Lung (tissue), 12 donors: Measurements from ENCODE around the gene ETF1. TPM values are rescaled to one million over a fixed set of nuclear protein-coding genes. Genes with fewer than 3 reads are reported as not detected.

Source experiments
- ATAC-seq: fragments of 200-7000 bp; cut with Tn5 transposase; one replicate; pipeline ENCODE4 v1.9.1; 2020; ENCODE audit warnings: moderate number of reproducible peaks; ENCODE audit not compliant: insufficient read depth, low FRiP score
- DNase-seq, 3 donors: peaks; one replicate each; pipeline ENCODE4 v3.0.0-alpha.2; 2013 to 2017
- H3K27ac ChIP-seq, 2 donors: one replicate each; pipeline ENCODE4 v1.5.1; 2013; ENCODE audit warnings: mild to moderate bottlenecking in 2 of 2, moderate library complexity in 2 of 2, control low read depth in 1 of 2, inconsistent platforms in 1 of 2, low read depth in 1 of 2, low read length in 1 of 2
- H3K27me3 ChIP-seq, 3 donors: one replicate each; pipeline ENCODE4 v1.5.1; 2013; ENCODE audit warnings: low read length in 2 of 3; ENCODE audit not compliant: control insufficient read depth in 3 of 3, insufficient read depth in 3 of 3
- H3K36me3 ChIP-seq, 4 donors: one replicate each; pipeline ENCODE4 v1.5.1; 2013; ENCODE audit warnings: low read length in 4 of 4, mild to moderate bottlenecking in 1 of 4, moderate library complexity in 1 of 4; ENCODE audit not compliant: control insufficient read depth in 4 of 4, insufficient read depth in 4 of 4
- H3K4me1 ChIP-seq, 5 donors: one replicate each; pipeline ENCODE4 v1.5.1; 2013; ENCODE audit warnings: low read length in 5 of 5, mild to moderate bottlenecking in 2 of 5, moderate library complexity in 1 of 5; ENCODE audit not compliant: control insufficient read depth in 5 of 5, insufficient read depth in 5 of 5
- H3K4me3 ChIP-seq: one replicate; pipeline ENCODE4 v1.5.1; 2013; ENCODE audit warnings: mild to moderate bottlenecking, control low read depth, moderate library complexity
- H3K9ac ChIP-seq, 2 donors: one replicate each; pipeline ENCODE4 v1.5.1; 2013; ENCODE audit warnings: low read length in 2 of 2, control low read depth in 1 of 2; ENCODE audit not compliant: insufficient read depth in 1 of 2
- H3K9me3 ChIP-seq, 4 donors: one replicate each; pipeline ENCODE4 v1.5.1; 2013; ENCODE audit warnings: low read length in 3 of 4, mild to moderate bottlenecking in 1 of 4, moderate library complexity in 1 of 4; ENCODE audit not compliant: control insufficient read depth in 4 of 4, insufficient read depth in 3 of 4
- CTCF ChIP-seq: IDR thresholded peaks from 2 replicates; pipeline ENCODE4 v1.5.1; 2012; ENCODE audit warnings: mild to moderate bottlenecking; ENCODE audit errors: control extremely low read depth, extremely low read depth
- WGBS, 2 donors: extraction: QIAGEN DNeasy Blood & Tissue Kit; methylation state at CpG; one replicate each; pipeline ENCODE4 v1.1.7; 2013; 5-methylcytosine and 5-hydroxymethylcytosine counted together
- polyA plus RNA-seq, 2 donors: library from polyadenylated mRNA; stranded (reverse); fragments of 200-250 nt; gene quantifications; one replicate each; pipeline ENCODE4 v1.2.1, GENCODE V29; 2013
- total RNA-seq, 2 donors: library from RNA; depleted of rRNA in 1 of 2; stranded (reverse); fragments of >200 nt in 1 of 2; gene quantifications; one replicate each; pipeline ENCODE4 v1.2.1, GENCODE V29; 2014 to 2021
- donor health status: control.
- donor health status: control.
- donor health status: Bipolar disorder and iron deficiency.
- donor health status: healthy.
- donor health status: DM: yes; HTN: yes; CAD: no.

Gene ETF1
- total and polyA plus RNA-seq, 4 donors, result 36.9 to 99.2 (median 62.8) TPM

DNA sequence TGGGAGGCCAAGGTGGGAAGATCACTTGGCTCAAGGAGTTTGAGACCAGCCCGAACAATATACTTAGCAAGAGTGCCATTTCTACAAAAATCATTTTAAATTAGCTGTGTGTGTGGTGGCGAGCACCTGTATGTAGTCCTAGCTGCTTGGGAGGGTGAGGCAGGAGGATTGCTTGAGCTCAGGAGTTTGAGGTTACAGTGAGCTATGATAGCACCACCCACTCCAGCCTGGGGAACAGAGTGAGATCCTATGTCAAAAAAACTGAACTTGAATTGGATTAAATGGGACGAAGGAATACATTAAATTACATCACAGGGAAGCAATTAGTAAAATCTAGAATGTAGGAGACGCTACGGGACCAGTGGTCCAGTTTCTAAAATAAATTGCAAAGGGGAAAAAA lies 6.4 kb upstream of the ETF1 start:
- no peak overlapping the region for H3K4me3 ChIP-seq
- WGBS, 2 donors, result 95 to 96% methylated on average over 5 of the region's 5 CpGs
- no peak for DNase-seq
- no peak overlapping the region for H3K9ac ChIP-seq
- H3K36me3 ChIP-seq, result peaks cover 0 to 7% (median 2%) of the 10 kb centered on the region in 4 donors
- H3K27me3 ChIP-seq, result no peaks in the 10 kb centered on the region
- no peak for ATAC-seq
- no peaks in the 10 kb centered on the region for H3K9me3 ChIP-seq
- H3K4me1 ChIP-seq, result peaks cover 8 to 10% (median 8%) of the 10 kb centered on the region in 5 donors
- no peak for TF ChIP-seq CTCF
- no peak overlapping the region for H3K27ac ChIP-seq

DNA sequence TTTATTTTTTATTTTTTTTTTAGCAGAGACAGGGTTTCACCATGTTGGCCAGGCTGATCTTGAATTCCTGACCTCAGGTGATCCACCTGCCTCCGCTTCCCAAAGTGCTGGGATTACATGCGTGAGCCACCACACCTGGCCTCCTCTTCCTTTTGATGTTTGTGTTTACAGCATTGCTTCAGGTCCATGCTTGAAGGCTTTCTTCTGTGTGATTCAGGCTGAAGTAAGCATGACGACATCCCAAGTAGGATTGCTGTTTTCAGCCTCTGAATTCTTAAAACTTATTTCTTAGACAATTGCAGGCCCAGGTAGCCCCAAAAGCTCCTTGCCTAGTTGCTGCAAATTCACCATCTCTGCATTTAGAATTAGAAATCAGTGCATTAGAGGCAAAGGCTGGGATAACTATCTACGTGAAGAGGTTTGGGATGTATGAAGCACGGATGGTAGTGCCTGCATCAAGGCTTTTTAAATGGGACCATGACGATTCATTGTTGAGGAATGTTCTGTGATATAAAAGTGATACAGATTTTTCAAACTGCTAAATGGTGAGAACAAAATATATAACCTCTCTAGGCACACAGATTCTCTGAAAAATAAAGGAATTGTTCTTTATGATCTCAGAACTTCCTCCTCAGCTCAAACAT lies 3.0 kb upstream of the ETF1 start:
- no peak for TF ChIP-seq CTCF
- Histone ChIP-seq H3K9me3 (no peaks in the 10 kb centered on the region), H3K9ac (no peak overlapping the region), H3K27ac (no peak overlapping the region), H3K4me1 (peaks cover 10 to 28% (median 15%) of the 10 kb centered on the region in 5 donors), H3K36me3 (peaks cover 0 to 8% (median 1%) of the 10 kb centered on the region in 4 donors), H3K27me3 (no peaks in the 10 kb centered on the region), H3K4me3 (no peak overlapping the region)
- WGBS, 2 donors, result 88 to 90% methylated on average over 6 of the region's 6 CpGs
- ATAC-seq (no peak), DNase-seq (no peak)

DNA sequence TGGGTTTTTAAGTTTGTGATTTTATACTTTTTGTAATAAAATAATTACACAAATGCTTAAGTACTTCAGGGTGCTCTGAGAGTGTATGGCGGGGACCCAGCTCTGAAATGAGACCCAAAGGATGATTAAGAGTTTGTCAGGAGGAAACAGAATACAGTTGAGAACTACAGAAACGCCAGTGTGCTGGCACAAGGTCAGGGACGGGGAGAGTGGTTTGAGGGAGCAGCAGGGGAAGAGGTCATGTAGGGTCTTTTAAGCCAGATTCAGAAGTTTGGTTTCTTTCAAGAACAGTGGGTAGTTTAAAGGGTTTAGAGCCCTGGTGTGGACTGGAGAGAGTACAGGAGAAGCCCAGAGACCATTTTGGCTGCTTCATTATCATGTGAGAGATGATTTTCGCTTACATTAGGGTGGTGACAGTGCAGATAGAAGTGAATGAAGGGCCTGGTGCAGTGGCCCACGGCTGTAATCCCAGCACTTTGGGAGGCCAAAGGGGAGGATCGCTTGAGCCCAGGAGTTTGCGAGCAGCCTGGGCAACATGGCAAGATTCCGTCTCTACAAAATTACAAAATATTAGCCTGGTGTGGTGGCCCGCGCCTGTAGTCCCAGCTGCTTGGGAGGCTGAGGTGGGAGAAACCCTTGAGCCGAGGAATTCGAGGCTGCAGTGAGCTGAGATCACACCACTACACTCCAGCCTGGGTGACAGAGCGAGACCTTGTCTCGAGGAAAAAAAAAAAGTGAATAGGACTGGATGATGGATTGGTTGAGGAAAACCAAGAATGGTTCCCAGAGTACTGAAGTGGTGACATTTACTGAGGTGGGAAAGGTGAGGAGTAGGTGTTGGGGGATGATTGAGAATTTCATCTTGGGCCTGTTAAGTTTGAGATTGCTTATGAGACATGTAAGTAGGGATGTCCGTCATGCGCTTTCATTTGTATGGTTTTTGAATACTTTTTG lies 1.4 kb upstream of the ETF1 start:
- Histone ChIP-seq H3K9ac (peak overlapping the region; percentile 99), H3K36me3 (peaks cover 0 to 8% (median 1%) of the 10 kb centered on the region in 4 donors), H3K27ac (peak overlapping the region; percentile 93 to 99), H3K4me1 (peaks cover 10 to 33% (median 18%) of the 10 kb centered on the region in 5 donors), H3K9me3 (no peaks in the 10 kb centered on the region), H3K27me3 (no peaks in the 10 kb centered on the region), H3K4me3 (peak overlapping the region; percentile 85)
- DNase-seq (peak; percentile 16 to 38 (median 24)), ATAC-seq (no peak)
- no peak for TF ChIP-seq CTCF
- WGBS, 2 donors, result 57 to 62% methylated on average over 16 of the region's 16 CpGs
